Right ventricle myocardium superior (tissue), 1 donor: ENCODE results near the gene HYAL2. TPM values are rescaled to one million over a fixed set of nuclear protein-coding genes. Genes with fewer than 3 reads are reported as not detected.
"Not testable (repeated sequence)": the region's sequence is repeated elsewhere in the genome, so short reads cannot be mapped to it uniquely, and the experiment has no call there.

Experiments used
- ATAC-seq: fragments of 200-7000 bp; cut with Tn5 transposase; one replicate; pipeline ENCODE4 v1.9.1; 2020; ENCODE audit warnings: mild to moderate bottlenecking; ENCODE audit not compliant: poor library complexity
- DNase-seq: peaks from one replicate; pipeline ENCODE4 v3.0.0-alpha.2; 2020
- intact Hi-C: fragments of 100-400 bp; cut with DNase I; formaldehyde crosslinking; loops from one replicate; pipeline ENCODE4 v1.11.2; 2022
- total RNA-seq: library from RNA; stranded (reverse); fragmentation: NEBNext Ultra II Directional; extraction: Animal tissue kit (Norgen Biotek cat#: 25700); gene quantifications from one replicate; pipeline ENCODE4 v1.2.1, GENCODE V29; 2021
- donor health status: DM: no; HTN: yes; CAD: no; lungs with severe emphysema.

The HYAL2 gene
- total RNA-seq, 1 donor from 2014 or later = 33.8 TPM

GRCh38 chr3:50278123-50278879, 44.2 kb downstream of the HYAL2 start:
- intact Hi-C loops = no loop called here
- DNase-seq (no peak), ATAC-seq (no peak)

GRCh38 chr3:50276762-50277101, 45.8 kb downstream of the HYAL2 start:
- intact Hi-C loops = no loop called here
- DNase-seq (no peak), ATAC-seq (no peak)

- ATAC-seq (no peak), DNase-seq (no peak)
- intact Hi-C loops = no loop called here
These were observed 46.4 kb downstream of the HYAL2 start for GRCh38 chr3:50275996-50276761.

- ATAC-seq (no peak), DNase-seq (no peak)
These were observed 47.2 kb downstream of the HYAL2 start for GRCh38 chr3:50275141-50275995.

GRCh38 chr3:50274371-50275104, 48.0 kb downstream of the HYAL2 start:
- intact Hi-C loops = loop anchor here (5.0 kb wide), 1 partner anchor 48 kb away; the partner anchor contains the start of gene HYAL2
- DNase-seq (peak; percentile 79), ATAC-seq (peak; percentile 29)

More at GRCh38 chr3:50275141-50275995, 47.2 kb downstream of the HYAL2 start:
- intact Hi-C loops = no loop called here

- intact Hi-C loops = loop anchor here (2.0 to 5.0 kb wide), 2 partner anchors 49 to 81 kb away; partner anchors contain the start of gene HYAL2
- no peak for DNase-seq
- ATAC-seq = no peak
These were observed 48.9 kb downstream of the HYAL2 start for GRCh38 chr3:50273689-50274065.

- intact Hi-C loops = loop anchor here (2.0 to 5.0 kb wide), 2 partner anchors 49 to 80 kb away; partner anchors contain the start of gene HYAL2
- ATAC-seq = peak; percentile 76
- peak; percentile 93 for DNase-seq
These were observed 49.4 kb downstream of the HYAL2 start for GRCh38 chr3:50272911-50273688.

- not testable (repeated sequence) for ATAC-seq, DNase-seq
- intact Hi-C loops = loop anchor here (2.0 to 5.0 kb wide), 2 partner anchors 50 to 80 kb away; partner anchors contain the start of gene HYAL2
These were observed 50.0 kb downstream of the HYAL2 start for GRCh38 chr3:50272538-50272910.

- no peak for DNase-seq
- no peak for ATAC-seq
- intact Hi-C loops = loop anchor here (2.0 to 5.0 kb wide), 2 partner anchors 41 to 51 kb away; partner anchors contain the start of gene HYAL2
These were observed 51.1 kb downstream of the HYAL2 start for GRCh38 chr3:50271314-50271936.

- intact Hi-C loops = loop anchor here (2.0 to 5.0 kb wide), 2 partner anchors 40 to 52 kb away; partner anchors contain the start of gene HYAL2
- ATAC-seq = no peak
- no peak for DNase-seq
These were observed 51.9 kb downstream of the HYAL2 start for GRCh38 chr3:50270422-50271224.

GRCh38 chr3:50269977-50270413, 52.5 kb downstream of the HYAL2 start:
- intact Hi-C loops = loop anchor here (2.0 to 5.0 kb wide), 2 partner anchors 39 to 52 kb away; partner anchors contain the start of gene HYAL2
- no peak for ATAC-seq
- no peak for DNase-seq

GRCh38 chr3:50269460-50269859, 53.1 kb downstream of the HYAL2 start:
- intact Hi-C loops = no loop called here
- DNase-seq = no peak
- no peak for ATAC-seq

- ATAC-seq = peak; percentile 34
- DNase-seq = peak; percentile 74
- intact Hi-C loops = no loop called here
These were observed 53.7 kb downstream of the HYAL2 start, which contains the start of gene SEMA3B for GRCh38 chr3:50268703-50269451. TSS of gene SEMA3B (plus strand) at chr3:50269147. CDS start at chr3:50269241, 94 bp downstream.

- intact Hi-C loops = no loop called here
- ATAC-seq (no peak), DNase-seq (no peak)
These were observed 54.3 kb downstream of the HYAL2 start for GRCh38 chr3:50268276-50268675.
